C4-2B (cell line): ENCODE results near the gene GGPS1.

ENCODE experiments used
- CTCF ChIP-seq: fragments of 450-650 bp; conservative IDR thresholded peaks from 2 replicates; pipeline ENCODE4 v1.5.1; 2017; ENCODE audit warnings: mild to moderate bottlenecking
- ZFX ChIP-seq: fragments of 450-650 bp; IDR thresholded peaks from 2 replicates; pipeline ENCODE4 v1.6.1; 2017

DNA sequence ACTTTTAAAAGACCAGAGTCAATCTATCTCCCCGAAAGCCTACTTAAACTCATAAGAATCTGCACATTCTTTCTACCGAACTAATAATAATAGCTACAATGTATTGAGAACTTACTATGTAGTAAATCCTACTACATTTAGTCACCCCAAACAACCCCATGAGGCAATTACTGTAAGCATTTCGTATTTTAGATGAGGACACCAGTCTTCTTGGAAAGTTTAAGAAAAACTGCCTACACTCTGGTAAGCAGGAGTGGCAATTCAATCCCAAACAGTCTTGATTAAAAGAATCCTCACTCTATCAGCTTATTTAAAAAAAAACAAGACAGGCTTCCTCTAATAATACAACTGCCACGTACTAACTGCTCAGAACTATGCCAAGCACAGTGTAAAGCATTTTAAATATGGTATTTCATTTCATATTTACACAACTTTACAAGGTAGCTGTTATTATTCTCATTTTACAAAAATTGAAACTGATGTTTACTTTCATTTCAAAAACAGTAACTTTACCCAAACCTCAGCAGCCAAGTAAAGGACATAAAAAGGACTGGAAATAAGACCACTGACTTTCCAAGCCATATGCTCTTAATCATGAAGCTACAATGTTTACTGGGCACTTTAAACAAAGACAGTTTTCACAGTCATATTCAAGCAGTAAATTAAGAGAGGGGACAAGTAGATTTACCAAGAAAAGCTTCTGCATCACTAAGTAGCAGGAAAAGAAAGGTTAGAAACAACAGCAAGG lies 14.3 kb upstream of the GGPS1 start:
- TF ChIP-seq CTCF (no peak), ZFX (no peak)
